NCI-H1436 treated with DMSO at 0.1 percent for 48 hours (cell line): ENCODE results near the gene AFAP1L1.
"Not testable (repeated sequence)": the region's sequence is repeated elsewhere in the genome, so short reads cannot be mapped to it uniquely, and the experiment has no call there.

Source experiments
- DNase-seq: peaks from one replicate; lab custom pipeline; 2025; lab: John Stamatoyannopoulos, UW

The AFAP1L1 gene

GRCh38 chr5:149391076-149391475 is 119.4 kb downstream of the AFAP1L1 start:
- not testable (repeated sequence) for DNase-seq
